ENCODE results near the gene UBAC2.
A peak's percentile ranks its signal among the peaks of the same experiment; 100 is the strongest.
"Not testable (repeated sequence)": the region's sequence is repeated elsewhere in the genome, so short reads cannot be mapped to it uniquely, and the experiment has no call there.

Gene UBAC2

DNA sequence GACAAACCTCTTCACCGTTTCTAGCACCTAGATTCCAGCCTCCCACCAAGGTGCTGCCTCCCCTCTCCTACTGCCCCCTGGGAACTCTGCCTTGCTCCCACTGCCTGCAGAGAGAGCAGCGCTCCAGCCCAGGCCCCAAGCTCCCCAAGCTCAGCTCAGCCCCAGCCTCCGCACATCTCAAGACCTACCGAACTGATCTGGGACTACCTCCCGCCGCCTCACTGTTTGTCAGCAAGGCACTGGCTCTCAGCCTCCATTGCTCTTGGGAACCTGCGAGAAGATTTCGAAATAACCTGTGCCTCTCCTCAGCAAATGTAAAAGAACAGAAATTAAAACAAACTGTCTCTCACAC lies 198.9 kb downstream of the UBAC2 start:
- DNase-seq: no peak

DNA sequence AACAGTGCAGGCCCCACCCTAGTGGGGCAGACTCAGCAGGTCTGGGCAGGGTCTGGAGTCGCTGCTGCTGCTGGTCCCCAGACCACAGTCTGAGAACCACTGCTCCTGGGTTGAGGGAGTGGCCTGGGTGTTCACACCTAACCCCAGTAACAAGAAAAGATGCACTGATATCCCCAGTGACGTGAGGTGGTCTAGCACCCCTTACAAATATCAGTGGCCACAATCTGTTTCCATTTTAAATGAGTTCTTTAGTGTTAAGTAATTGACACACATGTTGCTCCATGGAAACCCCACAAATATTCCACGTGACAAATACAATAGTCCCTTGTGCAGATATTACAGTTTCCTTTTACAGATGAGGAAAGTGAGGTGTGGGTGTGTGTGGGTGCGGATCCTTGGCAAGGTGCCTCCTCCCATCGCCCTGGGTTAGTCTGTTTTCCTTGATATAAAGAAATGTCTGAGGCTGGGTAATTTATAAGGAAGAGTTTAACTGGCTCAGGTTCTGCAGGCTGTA lies 202.9 kb downstream of the UBAC2 start:
- DNase-seq: peak; percentile 40 to 49

DNA sequence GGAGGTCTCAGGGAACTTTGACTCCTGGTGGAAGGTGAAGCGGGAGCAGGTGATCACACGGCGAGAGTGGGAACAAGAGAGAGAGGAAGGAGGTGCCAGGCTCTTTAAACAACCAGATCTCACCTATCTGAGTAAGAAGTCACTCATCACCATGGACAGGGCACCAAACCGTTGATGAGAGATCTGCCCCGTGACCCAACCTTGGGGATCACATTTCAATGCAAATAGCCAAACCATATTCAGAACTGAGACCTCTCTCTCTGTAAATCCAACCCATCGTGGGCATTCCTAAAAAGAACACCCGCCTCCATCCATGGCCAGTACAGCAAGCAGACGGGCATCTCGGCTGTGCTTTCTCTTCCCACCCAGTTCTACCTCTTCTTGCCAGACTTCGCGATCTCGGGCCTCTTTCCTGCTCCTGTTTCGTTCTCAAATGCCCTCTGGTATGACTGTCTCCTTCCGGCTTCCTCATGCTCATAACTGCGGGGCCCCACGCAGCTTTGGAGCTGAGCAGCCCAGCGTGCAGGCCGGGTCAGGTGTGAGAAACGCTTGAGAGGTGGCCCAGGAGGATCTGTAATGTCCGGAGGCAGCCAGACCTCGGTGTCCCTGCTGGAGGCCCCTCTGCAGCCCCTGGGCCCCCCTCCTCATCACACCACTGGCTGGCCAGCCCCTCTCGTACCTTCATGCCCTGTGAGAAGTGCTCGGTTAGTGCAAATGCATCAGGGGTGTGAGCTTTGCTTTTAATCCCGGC lies 203.5 kb downstream of the UBAC2 start:
- DNase-seq: no peak

DNA sequence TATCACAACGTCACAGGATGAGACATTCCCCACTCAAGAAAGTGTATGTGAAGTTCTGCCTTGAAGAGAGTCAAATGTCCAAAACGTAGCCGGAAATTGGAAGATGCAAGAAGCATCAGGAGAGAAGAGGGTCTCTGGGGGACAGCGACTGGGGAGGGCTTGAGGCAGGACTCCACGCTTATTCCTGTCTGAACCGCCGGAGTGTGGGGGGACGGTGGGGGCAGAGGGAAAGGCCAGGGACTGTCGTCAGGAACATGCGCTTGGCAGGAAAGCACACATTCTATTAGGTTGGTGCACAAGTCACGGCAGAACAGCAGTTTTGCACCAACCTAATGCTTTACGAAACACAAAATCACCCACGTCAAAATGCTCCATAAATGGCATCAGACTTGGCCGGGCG lies 205.3 kb downstream of the UBAC2 start:
- DNase-seq: no peak

DNA sequence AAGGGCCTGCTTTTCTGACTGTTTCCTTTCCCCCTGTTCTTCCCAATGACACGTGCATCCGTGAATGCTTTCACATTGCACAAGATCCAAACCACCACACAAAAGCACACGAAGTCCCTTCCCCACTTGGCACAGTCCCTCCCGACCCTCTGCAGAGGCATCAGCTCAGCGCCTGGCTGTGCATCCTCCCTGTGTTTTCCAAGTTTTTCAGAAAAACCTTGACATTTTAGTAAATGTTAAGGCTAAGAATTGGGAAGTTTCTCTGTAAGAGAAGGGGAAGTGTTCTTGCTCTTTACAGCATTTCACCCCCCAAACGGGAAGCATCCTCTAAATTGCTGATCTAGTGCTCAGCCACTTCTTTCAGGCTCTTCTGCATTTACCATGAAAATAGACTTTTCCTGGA lies 206.1 kb downstream of the UBAC2 start:
- DNase-seq: no peak

DNA sequence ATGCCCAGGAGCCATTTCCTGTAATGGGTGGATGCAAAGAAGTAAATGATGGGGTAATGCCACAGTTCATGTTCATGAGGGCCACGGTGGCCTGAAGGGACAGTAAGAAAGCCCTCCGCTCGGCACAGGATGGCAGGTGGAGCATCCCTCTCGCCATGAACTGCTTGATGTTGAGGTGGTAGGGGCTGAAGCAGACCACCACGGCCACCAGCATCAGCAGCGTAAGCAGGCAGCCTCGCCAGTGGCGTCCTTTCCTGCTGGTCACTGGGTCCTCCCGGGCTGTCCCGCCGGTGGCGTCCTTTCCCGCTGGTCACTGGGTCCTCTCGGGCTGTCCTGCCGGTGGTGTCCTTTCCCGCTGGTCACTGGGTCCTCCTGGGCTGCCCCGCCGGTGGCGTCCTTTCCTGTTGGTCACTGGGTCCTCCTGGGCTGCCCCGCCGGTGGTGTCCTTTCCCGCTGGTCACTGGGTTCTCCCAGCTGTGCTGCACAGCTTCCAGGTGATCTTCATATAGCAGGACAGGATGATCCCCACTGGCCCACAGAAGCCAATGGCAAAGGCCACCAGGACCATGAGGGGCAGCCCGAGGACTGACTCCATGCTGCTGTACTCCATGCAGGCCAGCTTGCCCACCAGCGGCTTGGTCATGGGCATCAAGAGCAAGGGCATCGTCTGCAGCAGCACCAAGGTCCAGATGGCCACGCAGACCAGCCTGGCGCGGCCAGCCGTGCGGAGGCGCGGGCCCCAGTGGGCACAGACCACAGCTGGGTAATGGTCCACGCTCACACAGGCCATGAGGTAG lies 207.4 kb downstream of the UBAC2 start:
- DNase-seq: no peak

DNA sequence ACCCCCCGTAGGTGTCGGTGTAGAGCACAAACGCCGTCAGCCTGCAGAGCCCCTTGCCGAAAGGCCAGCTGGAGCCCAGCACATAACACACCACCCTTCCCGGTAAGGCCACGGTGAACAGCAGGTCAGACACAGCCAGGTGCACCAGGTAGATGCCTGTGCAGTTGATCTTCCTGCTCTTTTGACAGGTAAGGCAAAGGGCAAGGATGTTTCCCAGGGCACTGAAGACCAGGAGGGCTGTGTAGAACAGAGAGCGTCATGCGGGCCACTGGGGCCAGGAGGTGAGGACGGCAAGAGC lies 208.0 kb downstream of the UBAC2 start:
- DNase-seq: no peak

DNA sequence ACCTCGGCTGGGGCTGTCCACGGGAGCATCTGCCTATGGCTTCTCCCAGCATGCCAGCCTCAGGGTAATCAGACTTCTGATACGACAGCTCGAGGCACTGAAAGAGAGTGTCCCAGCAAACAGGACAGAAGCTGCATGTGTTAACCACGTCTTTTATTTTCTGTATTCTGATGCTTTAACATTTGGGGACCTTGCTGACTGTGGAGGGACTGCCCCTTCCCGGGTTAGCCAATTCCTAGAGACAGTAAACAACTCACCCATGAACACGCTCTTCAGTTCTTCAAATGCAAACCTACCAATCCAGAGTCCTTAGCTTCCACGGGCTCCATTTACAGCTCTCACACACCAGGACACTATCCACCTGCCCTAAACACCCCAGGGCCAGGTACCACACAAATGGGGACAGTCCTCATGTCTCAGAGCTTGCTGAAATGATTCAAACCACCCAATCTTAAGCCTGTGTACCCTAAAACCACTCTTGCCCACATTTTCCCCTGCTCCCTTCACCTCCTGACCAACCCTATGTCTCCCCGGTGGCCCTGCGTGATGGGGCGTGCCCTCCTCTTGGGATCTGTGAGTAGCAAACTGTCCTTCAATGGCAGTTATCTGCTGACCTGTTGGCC lies 208.9 kb downstream of the UBAC2 start:
- DNase-seq: not testable (repeated sequence)

DNA sequence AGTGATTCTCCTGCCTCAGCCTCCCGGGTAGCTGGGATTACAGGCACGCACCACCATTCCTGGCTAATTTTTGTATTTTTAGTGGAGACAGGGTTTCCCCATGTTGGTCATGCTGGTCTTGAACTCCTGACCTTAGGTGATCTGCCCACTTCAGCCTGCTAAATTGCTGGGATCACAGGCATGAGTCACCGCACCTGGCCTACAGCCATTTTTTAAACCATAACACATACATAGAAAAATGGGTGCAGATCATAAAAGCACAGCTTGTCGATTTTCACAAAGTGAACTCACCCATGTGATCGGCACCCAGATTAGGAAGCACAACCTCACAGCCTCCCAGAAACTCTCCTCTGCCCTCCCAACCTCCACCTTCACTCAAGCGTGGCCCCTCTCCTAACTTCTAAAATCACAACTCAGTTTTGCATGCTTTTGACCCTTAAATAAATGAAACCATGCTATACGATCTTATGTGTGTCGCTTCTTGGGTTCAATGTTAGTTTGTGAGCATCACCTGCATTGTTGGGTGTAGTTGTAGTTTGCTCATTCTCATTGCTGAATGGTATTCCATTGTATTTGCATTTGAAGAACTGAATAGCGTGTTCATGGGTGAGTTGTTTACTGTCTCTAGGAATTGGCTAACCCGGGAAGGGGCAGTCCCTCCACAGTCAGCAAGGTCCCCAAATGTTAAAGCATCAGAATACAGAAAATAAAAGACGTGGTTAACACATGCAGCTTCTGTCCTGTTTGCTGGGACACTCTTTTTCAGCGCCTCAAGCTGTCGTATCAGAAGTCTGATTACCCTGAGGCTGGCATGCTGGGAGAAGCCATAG lies 210.2 kb downstream of the UBAC2 start:
- not testable (repeated sequence) for DNase-seq

DNA sequence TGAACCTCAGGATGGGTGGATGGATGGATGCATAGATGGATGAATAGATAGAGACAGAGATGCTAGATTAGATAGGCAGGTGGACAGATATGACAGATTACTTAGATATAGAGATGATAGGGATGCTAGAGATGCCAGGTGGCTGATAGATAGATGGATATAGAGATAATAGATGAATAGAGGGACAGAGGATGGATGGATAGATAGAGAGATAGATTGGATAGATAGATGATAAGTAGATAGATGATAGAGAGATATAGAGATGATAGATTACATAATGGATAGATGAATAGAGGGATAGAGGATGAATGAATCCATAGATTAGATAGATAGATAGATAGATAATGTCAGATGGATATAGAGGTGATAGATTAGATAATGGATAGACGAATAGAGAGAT lies 212.2 kb downstream of the UBAC2 start:
- DNase-seq: no peak

DNA sequence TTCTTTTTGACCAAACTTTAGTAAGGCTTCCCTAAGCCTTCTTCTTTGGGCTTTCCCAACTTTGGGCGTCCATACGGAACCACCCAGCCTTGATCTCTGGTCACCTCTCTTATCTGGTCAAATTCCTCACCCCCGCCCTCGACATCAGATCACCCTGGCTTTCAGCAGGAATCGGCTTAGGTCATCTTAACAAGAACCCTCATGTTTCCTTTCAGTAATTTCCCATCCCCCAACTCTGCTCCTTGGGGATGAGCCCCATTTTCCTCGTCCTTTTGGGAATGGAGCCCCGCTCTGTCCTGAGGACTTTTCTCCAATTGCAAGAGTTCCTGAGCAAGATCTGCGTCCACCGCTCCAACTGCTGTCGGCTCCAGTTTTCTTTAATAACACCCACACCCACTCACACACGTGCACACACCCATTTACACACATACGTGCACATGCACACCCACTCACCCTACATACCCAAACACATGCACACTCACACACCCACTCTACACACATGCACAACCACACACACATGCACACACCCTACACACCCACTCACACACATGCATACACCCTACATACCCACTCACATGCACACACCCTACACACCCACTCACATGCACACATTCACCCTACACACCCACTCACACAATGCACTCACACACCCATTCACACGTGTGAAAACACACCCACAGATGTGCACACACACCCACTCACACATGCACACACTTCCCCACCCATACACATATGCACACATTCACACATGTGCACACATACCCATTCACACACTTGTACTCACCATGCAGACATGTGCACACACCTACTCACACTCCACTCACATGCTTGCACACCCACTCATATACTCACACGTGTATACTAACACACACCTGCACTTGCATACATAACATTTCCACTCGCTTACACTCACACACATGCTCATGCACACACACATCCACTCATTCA lies 213.7 kb downstream of the UBAC2 start:
- DNase-seq: no peak

DNA sequence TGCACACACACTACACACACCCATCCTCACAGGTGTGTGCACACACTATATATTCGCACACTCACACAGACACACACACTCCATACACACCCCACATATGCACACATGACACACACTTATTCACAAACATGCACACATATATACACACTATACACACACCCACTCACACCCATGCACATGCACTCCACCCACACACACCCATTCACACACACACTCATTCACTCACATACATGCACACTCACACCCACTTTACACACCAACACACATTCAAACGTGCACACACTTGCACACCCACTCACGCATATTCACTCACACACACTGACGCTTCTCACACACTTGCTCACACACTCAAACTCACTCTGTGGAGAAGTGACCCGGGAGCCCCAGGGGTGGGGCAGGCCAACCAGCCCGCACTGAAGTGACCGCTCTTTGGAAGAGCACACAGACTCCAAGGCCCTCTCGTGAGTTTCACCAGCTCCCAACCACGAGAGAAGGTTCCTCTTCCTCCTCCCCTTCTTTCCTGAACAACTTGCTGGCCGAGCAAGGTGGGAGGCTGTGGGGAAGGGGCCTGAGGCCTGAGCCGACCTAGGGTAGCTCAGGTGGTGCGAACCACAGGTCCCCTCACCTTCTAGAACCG lies 214.5 kb downstream of the UBAC2 start:
- no peak for DNase-seq

DNA sequence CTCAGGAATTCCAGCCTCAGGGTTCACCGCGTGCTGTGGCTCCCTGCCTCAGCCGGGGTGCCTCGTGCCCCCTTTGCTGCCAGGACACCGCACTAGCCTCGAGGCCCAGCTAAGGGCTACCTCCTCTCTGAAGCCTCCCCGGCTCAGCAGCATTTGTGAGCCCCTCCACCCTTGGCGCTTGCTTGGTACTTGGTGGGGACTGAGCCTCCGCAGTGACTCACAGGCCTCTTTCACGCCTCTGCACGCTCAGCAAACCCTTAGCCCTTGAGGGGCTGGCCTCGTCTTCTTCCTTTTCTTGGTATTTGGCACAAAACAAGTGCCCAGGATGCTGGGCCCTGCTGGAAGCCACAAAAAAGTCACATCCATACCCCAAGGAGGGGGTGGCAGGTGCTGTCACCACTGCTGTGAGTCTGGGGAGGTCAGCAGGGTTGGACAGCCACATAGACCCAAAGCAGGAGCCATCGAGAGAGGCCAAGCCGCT lies 215.2 kb downstream of the UBAC2 start:
- peak in 1 of 2 donors; percentile 48 for DNase-seq

DNA sequence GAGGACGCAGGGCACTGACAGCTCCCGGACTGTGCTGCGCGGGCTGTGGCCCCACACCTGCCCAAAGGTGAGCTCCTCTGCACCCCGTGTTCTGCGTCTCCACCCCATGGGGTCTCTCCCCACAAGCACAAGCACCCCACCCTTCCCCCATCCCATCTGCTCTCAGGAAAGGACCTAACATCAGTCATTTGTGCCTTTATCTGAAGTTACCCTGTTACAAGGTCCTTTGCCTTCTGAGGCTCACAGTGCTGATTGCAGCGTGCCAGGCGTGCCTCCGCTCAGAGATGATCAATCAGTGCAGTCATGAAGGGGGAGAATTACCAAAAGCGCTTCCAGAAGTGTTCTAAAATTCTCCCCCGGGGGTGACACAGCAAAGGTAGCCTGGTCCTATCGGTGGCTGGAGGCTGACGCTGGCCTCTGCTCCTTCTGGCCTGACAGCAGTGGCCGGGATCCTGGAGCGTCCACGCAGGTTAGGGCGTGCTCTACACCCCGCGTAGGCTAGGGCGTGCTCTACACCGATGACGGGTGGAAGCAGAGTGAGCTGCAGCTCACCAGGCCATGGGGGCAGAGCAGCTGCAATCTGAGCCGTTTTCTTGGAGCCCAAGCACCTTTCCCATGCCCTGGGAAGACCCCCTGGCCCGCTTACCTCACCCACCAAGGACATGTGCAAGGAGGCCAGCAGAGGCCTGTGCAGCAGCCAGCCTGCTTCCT lies 215.9 kb downstream of the UBAC2 start:
- no peak for DNase-seq

DNA sequence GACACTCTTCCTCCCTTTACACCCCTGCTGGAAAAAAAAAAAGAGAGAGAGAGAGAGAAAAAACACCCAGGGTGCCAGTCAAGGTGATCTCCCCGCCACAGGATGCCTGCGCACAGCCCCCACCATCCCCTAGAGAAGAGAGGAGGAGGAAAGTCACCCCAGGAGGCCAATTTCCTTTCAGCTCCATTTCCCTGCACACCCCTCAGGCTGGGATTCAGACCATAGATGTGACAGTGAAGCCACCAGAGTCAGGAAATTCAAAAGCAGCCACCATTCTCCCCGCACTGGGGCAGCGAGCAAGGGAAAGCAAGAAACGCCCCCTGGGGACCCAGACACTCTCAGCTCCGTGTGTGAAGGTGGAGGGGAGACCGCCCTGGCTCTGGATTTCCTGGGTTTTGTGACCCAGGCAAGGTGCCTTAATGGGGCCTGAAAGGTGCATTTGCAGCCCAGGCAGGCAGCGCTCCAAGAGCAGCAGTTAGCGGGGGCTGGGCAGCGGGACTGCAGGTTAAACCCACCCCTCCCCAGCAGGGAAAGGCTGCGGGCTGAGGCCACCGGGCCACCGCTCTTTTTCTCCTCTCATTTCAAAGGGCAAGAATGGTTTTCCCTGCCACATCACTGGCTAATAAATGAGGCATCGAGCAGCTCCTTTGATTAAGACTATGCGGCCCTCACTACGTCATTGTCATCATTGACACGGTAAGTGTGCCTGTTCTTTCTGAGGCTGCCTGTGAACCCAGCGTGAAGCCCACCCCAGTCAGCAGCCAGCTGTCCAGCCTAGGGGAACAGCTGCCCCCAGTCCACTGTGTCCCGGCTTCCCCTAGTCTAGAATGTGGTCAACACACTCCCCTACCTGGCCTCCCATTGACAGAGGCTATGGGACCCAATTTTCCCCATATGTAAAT lies 216.8 kb downstream of the UBAC2 start:
- no peak for DNase-seq

DNA sequence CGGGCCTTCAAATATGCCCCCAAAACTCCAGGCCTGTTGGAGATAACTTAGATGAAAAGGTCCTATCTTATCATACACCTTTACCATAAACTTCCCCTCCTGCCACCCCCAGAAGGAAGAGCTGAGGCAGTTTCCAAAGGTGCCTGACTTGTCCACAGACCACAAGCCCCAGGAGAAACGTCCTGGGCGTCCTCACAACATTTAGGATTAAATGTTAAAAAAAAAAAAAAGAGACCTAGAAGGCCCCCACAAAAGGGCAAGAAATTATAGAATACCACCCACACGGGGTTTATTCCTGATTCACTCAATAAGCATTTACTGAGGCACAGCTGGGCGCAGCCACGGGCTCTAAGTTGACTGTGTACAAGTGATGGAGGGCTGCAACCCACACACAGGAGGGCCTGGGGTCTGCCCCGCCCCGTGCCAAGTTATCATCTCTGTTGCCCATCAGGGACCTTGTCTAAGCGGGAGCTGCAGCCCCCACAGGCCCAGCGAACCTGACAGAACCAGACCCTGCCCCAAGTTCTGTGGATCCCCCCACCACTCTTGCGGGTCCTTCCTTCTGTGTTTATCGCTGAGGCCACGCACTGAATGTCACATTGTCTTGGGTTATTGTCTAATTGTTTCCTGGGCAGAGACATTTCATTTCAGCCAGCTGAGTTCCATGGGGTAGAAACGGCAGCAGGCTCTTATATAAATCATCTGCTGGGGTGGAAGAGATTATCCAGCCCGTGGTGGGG lies 217.6 kb downstream of the UBAC2 start:
- no peak for DNase-seq

DNA sequence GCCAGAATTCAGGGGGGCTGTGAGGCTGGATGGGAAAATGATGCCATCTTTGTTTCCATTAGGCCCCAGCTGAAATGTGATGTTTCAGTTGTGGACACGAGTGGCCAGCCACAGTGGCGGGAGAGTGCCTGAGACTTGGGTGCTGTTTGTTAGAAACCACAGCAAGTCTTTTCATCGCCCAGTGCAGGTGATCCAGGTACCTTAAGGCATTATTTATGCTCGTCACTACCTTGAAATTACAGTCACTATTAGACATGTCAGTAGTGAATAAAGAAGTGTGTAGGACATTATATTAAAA lies 218.1 kb downstream of the UBAC2 start:
- no peak for DNase-seq

DNA sequence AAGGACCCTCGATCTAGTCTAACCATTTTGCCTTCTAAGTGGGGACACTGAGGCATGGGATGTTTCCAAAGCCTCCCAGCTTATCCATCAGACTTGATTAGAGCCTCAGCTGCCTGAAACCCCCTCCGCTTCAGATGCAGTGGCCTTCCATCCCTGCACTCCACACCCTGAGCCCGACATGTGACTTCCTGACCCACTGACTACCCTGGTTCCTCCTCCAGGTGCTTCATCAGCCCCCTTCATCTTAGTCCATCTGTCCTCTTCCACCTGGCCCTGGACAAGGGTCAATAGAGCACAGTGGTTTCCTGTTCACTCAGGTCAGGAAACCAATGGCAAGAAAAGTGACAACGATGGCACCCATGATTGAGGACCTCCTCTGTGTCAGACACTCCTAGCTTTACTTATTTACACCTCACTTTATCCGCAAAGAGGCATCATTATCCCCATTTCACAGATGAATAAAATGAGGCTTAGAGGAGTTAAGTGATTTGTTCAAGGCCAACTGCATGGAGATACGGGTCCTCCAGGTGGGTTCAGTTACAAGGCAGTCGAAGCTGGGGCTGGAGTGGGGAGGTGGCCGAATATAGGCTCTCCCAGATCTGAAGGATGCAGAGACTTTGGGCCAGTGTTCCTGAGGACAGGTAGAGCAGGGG lies 219.1 kb downstream of the UBAC2 start:
- DNase-seq: no peak
